Spinal cord (tissue), 10 donors: ENCODE measurements around the gene ERVFRD-1. TPM values are rescaled to one million over a fixed set of nuclear protein-coding genes. Genes with fewer than 3 reads are reported as not detected.

ENCODE experiments used
- DNase-seq, 6 donors: peaks; one replicate each; pipeline versions ENCODE4 v3.0.0 to v3.0.0-alpha.2; 2013 to 2015; ENCODE audit warnings: low spot score in 6 of 6, low read depth in 4 of 6
- H3K27ac ChIP-seq: one replicate; pipeline ENCODE4 v1.5.1; 2013; ENCODE audit warnings: low read depth, low read length, control low read depth
- H3K27me3 ChIP-seq: one replicate; pipeline ENCODE4 v1.6.1; 2013; ENCODE audit warnings: low read length; ENCODE audit not compliant: control insufficient read depth, insufficient read depth
- H3K36me3 ChIP-seq: one replicate; pipeline ENCODE4 v1.6.1; 2013; ENCODE audit warnings: low read length; ENCODE audit not compliant: control insufficient read depth, insufficient read depth
- H3K4me1 ChIP-seq: one replicate; pipeline ENCODE4 v1.6.1; 2013; ENCODE audit warnings: low read length; ENCODE audit not compliant: control insufficient read depth, insufficient read depth
- H3K4me3 ChIP-seq: one replicate; pipeline ENCODE4 v1.5.1; 2013; ENCODE audit warnings: low read depth, low read length, control low read depth
- H3K9me3 ChIP-seq: one replicate; pipeline ENCODE4 v1.6.1; 2013; ENCODE audit warnings: low read length; ENCODE audit not compliant: control insufficient read depth, insufficient read depth
- WGBS: methylation state at CpG from one replicate; pipeline ENCODE4 v1.1.5; 2013; ENCODE audit warnings: missing lambda C conversion rate; ENCODE audit not compliant: insufficient coverage; 5-methylcytosine and 5-hydroxymethylcytosine counted together
- polyA plus RNA-seq, 2 donors: library from polyadenylated mRNA; unstranded; fragments of 120-200 nt; gene quantifications; one replicate each; pipeline ENCODE4 v1.2.1, GENCODE V29; 2013; ENCODE audit not compliant: insufficient read length in 2 of 2
- total RNA-seq, 2 donors: library from RNA; depleted of rRNA in 1 of 2; stranded (reverse); fragments of 120-200 nt in 1 of 2; fragments of >200 nt in 1 of 2; gene quantifications; one replicate each; pipeline versions ENCODE4 v1.2.3 to v1.2.4, GENCODE V29; 2013 to 2014
- donor health status: healthy.

The ERVFRD-1 gene
- total and polyA plus RNA-seq, 4 donors: 0.06 to 0.18 TPM; not detected in 2

GRCh38 chr6:11111769-11112437 lies 378 bp upstream of the ERVFRD-1 start:
- Histone ChIP-seq H3K27ac (no peak overlapping the region), H3K4me1 (no peaks in the 10 kb centered on the region), H3K9me3 (no peaks in the 10 kb centered on the region), H3K36me3 (no peaks in the 10 kb centered on the region), H3K27me3 (no peaks in the 10 kb centered on the region), H3K4me3 (no peak overlapping the region)
- no peak for DNase-seq
- WGBS: 94% methylated on average over 8 of the region's 9 CpGs

- no peaks in the 10 kb centered on the region for H3K27me3 ChIP-seq
- no peaks in the 10 kb centered on the region for H3K4me1 ChIP-seq
- no peaks in the 10 kb centered on the region for H3K36me3 ChIP-seq
- DNase-seq: no peak
- H3K9me3 ChIP-seq: no peaks in the 10 kb centered on the region
- no peak overlapping the region for H3K4me3 ChIP-seq
- no peak overlapping the region for H3K27ac ChIP-seq
Measured at GRCh38 chr6:11108726-11109125, 2.8 kb downstream of the ERVFRD-1 start.

GRCh38 chr6:11103065-11103464 lies 8.5 kb downstream of the ERVFRD-1 start:
- Histone ChIP-seq H3K36me3 (no peaks in the 10 kb centered on the region), H3K27me3 (no peaks in the 10 kb centered on the region), H3K4me1 (no peaks in the 10 kb centered on the region), H3K4me3 (no peak overlapping the region), H3K9me3 (peaks cover 3% of the 10 kb centered on the region), H3K27ac (no peak overlapping the region)
- no peak for DNase-seq
- WGBS: 100% methylated on average over 3 of the region's 5 CpGs

GRCh38 chr6:11101417-11101816 lies 10.1 kb downstream of the ERVFRD-1 start:
- DNase-seq: no peak
- H3K4me3 ChIP-seq: no peak overlapping the region
- no peaks in the 10 kb centered on the region for H3K4me1 ChIP-seq
- WGBS: 92% methylated on average over 3 of the region's 5 CpGs
- peaks cover 3% of the 10 kb centered on the region for H3K36me3 ChIP-seq
- H3K27me3 ChIP-seq: no peaks in the 10 kb centered on the region
- H3K9me3 ChIP-seq: peaks cover 3% of the 10 kb centered on the region
- H3K27ac ChIP-seq: no peak overlapping the region

GRCh38 chr6:11098004-11098403 lies 13.5 kb downstream of the ERVFRD-1 start:
- WGBS: no CpG with 5 or more reads among the region's 1 CpG
- Histone ChIP-seq H3K27me3 (no peaks in the 10 kb centered on the region), H3K27ac (no peak overlapping the region), H3K4me3 (no peak overlapping the region), H3K4me1 (peaks cover 8% of the 10 kb centered on the region), H3K9me3 (peaks cover 3% of the 10 kb centered on the region), H3K36me3 (peaks cover 3% of the 10 kb centered on the region)
- DNase-seq: no peak

- Histone ChIP-seq H3K36me3 (peaks cover 3% of the 10 kb centered on the region), H3K27me3 (no peaks in the 10 kb centered on the region), H3K4me1 (peaks cover 8% of the 10 kb centered on the region), H3K9me3 (peaks cover 3% of the 10 kb centered on the region), H3K4me3 (no peak overlapping the region), H3K27ac (no peak overlapping the region)
- DNase-seq: no peak
- 100% methylated on average over 2 of the region's 8 CpGs for WGBS
Measured at GRCh38 chr6:11097476-11097875, 14.0 kb downstream of the ERVFRD-1 start.

GRCh38 chr6:11096109-11096508 lies 15.4 kb downstream of the ERVFRD-1 start:
- DNase-seq: peak in 2 of 6 donors; percentile 24 to 39
- no peak overlapping the region for H3K4me3 ChIP-seq

GRCh38 chr6:11094941-11095340 lies 16.6 kb downstream of the ERVFRD-1 start:
- peak overlapping the region; percentile 71 for H3K4me3 ChIP-seq
- H3K36me3 ChIP-seq: peaks cover 3% of the 10 kb centered on the region
- WGBS: no CpG with 5 or more reads among the region's 7 CpGs
- H3K4me1 ChIP-seq: peaks cover 8% of the 10 kb centered on the region
- H3K27me3 ChIP-seq: no peaks in the 10 kb centered on the region
- DNase-seq: no peak
- H3K9me3 ChIP-seq: no peaks in the 10 kb centered on the region
- no peak overlapping the region for H3K27ac ChIP-seq

More at GRCh38 chr6:11096109-11096508, 15.4 kb downstream of the ERVFRD-1 start:
- Histone ChIP-seq H3K27me3 (no peaks in the 10 kb centered on the region), H3K27ac (no peak overlapping the region), H3K9me3 (peaks cover 3% of the 10 kb centered on the region), H3K36me3 (peaks cover 3% of the 10 kb centered on the region), H3K4me1 (peaks cover 8% of the 10 kb centered on the region)
- WGBS: 45% methylated on average over 2 of the region's 4 CpGs

- H3K9me3 ChIP-seq: no peaks in the 10 kb centered on the region
- peak overlapping the region; percentile 71 for H3K4me3 ChIP-seq
- peaks cover 3% of the 10 kb centered on the region for H3K36me3 ChIP-seq
- peak; percentile 7 to 64 (median 38) for DNase-seq
- peaks cover 2% of the 10 kb centered on the region for H3K27me3 ChIP-seq
- WGBS: 0% methylated on average over 11 of the region's 15 CpGs
- H3K4me1 ChIP-seq: peaks cover 8% of the 10 kb centered on the region
- H3K27ac ChIP-seq: peak overlapping the region; percentile 67
Measured at GRCh38 chr6:11094411-11094851, 17.1 kb downstream of the ERVFRD-1 start.
